Measurements from ENCODE around the gene ATP10B. TPM values are rescaled to one million over a fixed set of nuclear protein-coding genes. Genes with fewer than 3 reads are reported as not detected.

ATP10B gene
- total RNA-seq, 2 experiments from 2014 or later: not detected

DNA sequence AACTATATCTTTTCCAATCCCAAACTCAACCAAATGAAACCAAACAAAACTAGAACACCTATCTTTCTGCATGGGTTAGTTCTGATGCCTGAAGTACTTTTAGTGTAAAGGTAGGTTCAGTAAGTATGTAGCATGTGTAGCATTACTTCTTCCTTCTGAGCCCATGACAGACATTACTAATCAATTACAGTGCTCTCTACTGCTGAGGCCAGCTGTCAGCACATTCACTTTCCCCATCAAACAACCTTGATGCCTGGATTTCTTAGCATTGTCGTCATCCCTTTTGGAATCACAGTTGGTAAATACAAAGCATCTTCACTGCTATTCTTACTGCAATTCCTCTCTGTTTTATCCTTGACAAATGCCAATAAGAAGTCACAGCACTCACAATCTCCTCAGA, 327.2 kb downstream of the ATP10B start:
- H3K4me1 ChIP-seq (ENCODE audit: insufficient read depth, low read length, poor library complexity, severe bottlenecking): no peaks in the 10 kb centered on the region
- no peaks in the 10 kb centered on the region for H3K9me3 ChIP-seq (ENCODE audit: low read length)
- intact Hi-C loops (cut with micrococcal nuclease; ENCODE audit: unreplicated experiment): no loop called here
- H3K4me3 ChIP-seq (ENCODE audit: low read depth, low read length, poor library complexity, severe bottlenecking): no peak overlapping the region
- no peak for DNase-seq (ENCODE audit: low spot score)
- H3K4me2 ChIP-seq (ENCODE audit: low read length): no peak overlapping the region
- H4K20me1 ChIP-seq (ENCODE audit: insufficient read depth, low read length): no peaks in the 10 kb centered on the region
- CTCF ChIA-PET (ENCODE audit: unreplicated experiment): no interaction called here
- no peak overlapping the region for H3K27ac ChIP-seq (ENCODE audit: low read depth, low read length, poor library complexity, severe bottlenecking)
- TF ChIP-seq, protein P1, sequence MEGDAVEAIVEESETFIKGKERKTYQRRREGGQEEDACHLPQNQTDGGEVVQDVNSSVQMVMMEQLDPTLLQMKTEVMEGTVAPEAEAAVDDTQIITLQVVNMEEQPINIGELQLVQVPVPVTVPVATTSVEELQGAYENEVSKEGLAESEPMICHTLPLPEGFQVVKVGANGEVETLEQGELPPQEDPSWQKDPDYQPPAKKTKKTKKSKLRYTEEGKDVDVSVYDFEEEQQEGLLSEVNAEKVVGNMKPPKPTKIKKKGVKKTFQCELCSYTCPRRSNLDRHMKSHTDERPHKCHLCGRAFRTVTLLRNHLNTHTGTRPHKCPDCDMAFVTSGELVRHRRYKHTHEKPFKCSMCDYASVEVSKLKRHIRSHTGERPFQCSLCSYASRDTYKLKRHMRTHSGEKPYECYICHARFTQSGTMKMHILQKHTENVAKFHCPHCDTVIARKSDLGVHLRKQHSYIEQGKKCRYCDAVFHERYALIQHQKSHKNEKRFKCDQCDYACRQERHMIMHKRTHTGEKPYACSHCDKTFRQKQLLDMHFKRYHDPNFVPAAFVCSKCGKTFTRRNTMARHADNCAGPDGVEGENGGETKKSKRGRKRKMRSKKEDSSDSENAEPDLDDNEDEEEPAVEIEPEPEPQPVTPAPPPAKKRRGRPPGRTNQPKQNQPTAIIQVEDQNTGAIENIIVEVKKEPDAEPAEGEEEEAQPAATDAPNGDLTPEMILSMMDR (conservative IDR thresholded peaks at IDR 0.05; ENCODE audit: low read length): no peak
- TF ChIP-seq EZH2phosphoT487 (IDR thresholded peaks at IDR 0.05; ENCODE audit: borderline replicate concordance, low read depth, low read length): no peak
- no peaks in the 10 kb centered on the region for H3K36me3 ChIP-seq (ENCODE audit: insufficient read depth, low read length)
- no TSS peak for BruUV-seq (replicated peaks)
- no peaks in the 10 kb centered on the region for H3K9me2 ChIP-seq (ENCODE audit: insufficient read depth, low read length)
- no peak overlapping the region for H2AFZ ChIP-seq (ENCODE audit: low read length)
- POLR2A ChIA-PET: no interaction called here
- H3K79me2 ChIP-seq (ENCODE audit: insufficient read depth, low read depth, low read length): no peaks in the 10 kb centered on the region

DNA sequence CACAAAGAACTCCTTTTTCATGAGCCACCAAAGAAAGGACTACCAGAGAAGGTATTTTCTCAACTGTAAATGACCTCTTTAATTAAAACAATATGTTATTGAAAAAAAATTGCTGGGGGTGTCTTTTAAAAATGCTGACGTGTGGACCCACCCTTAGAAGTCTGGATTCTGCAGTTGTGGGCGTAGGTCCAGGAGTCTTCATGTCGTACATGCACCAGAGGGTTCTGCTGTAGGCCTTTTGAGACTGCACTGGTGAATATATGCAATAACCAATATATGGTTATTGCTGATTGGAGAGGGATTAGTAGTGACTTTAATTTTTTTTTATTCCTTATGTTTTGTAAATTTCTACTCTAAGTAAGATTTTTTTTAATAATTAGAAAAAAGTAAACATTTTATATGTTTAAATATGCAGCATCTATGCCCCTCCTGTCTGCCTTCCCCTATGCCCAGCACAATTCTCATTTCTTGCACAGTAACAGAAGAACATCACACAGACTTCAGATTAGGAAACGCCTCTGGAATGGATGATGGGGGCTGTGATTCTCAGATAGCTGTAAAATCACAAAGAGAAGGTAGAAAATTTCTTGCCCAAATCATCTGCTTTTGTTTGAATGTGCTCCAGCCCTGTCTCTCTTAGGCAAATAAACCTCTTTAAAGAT, 328.4 kb downstream of the ATP10B start:
- no peaks in the 10 kb centered on the region for H4K20me1 ChIP-seq (ENCODE audit: insufficient read depth, low read length)
- CTCF ChIA-PET (ENCODE audit: unreplicated experiment): no interaction called here
- no peaks in the 10 kb centered on the region for H3K9me2 ChIP-seq (ENCODE audit: insufficient read depth, low read length)

GRCh38 chr5:160521392-160521663, 330.7 kb downstream of the ATP10B start:
- ChIA-PET CTCF (ENCODE audit: unreplicated experiment) (no interaction called here), POLR2A (no interaction called here)
- intact Hi-C loops (cut with micrococcal nuclease; ENCODE audit: unreplicated experiment): no loop called here

More for the DNA sequence above, 328.4 kb downstream of the ATP10B start:
- no peaks in the 10 kb centered on the region for H3K4me1 ChIP-seq (ENCODE audit: insufficient read depth, low read length, poor library complexity, severe bottlenecking)
- H3K4me2 ChIP-seq (ENCODE audit: low read length): no peak overlapping the region
- H3K36me3 ChIP-seq (ENCODE audit: insufficient read depth, low read length): no peaks in the 10 kb centered on the region
- intact Hi-C loops (cut with micrococcal nuclease; ENCODE audit: unreplicated experiment): no loop called here
- POLR2A ChIA-PET: no interaction called here
- DNase-seq (ENCODE audit: low spot score): no peak
- H2AFZ ChIP-seq (ENCODE audit: low read length): no peak overlapping the region
- no peak overlapping the region for H3K4me3 ChIP-seq (ENCODE audit: low read depth, low read length, poor library complexity, severe bottlenecking)
- no TSS peak for BruUV-seq (replicated peaks)
- H3K9me3 ChIP-seq (ENCODE audit: low read length): no peaks in the 10 kb centered on the region
- no peak overlapping the region for H3K27ac ChIP-seq (ENCODE audit: low read depth, low read length, poor library complexity, severe bottlenecking)
- no peaks in the 10 kb centered on the region for H3K79me2 ChIP-seq (ENCODE audit: insufficient read depth, low read depth, low read length)
- TF ChIP-seq EZH2phosphoT487 (IDR thresholded peaks at IDR 0.05; ENCODE audit: borderline replicate concordance, low read depth, low read length): no peak
- TF ChIP-seq, protein P1 (conservative IDR thresholded peaks at IDR 0.05; ENCODE audit: low read length): no peak

More at GRCh38 chr5:160521392-160521663, 330.7 kb downstream of the ATP10B start:
- DNase-seq (ENCODE audit: low spot score): no peak
- TF ChIP-seq EZH2phosphoT487 (IDR thresholded peaks at IDR 0.05; ENCODE audit: borderline replicate concordance, low read depth, low read length): no peak
- Histone ChIP-seq H3K4me3 (ENCODE audit: low read depth, low read length, poor library complexity, severe bottlenecking) (no peak overlapping the region), H4K20me1 (ENCODE audit: insufficient read depth, low read length) (no peaks in the 10 kb centered on the region), H3K4me2 (ENCODE audit: low read length) (no peak overlapping the region), H3K36me3 (ENCODE audit: insufficient read depth, low read length) (no peaks in the 10 kb centered on the region), H3K4me1 (ENCODE audit: insufficient read depth, low read length, poor library complexity, severe bottlenecking) (no peaks in the 10 kb centered on the region), H3K27ac (ENCODE audit: low read depth, low read length, poor library complexity, severe bottlenecking) (no peak overlapping the region), H3K9me3 (ENCODE audit: low read length) (no peaks in the 10 kb centered on the region), H3K9me2 (ENCODE audit: insufficient read depth, low read length) (no peaks in the 10 kb centered on the region), H3K79me2 (ENCODE audit: insufficient read depth, low read depth, low read length) (no peaks in the 10 kb centered on the region), H2AFZ (ENCODE audit: low read length) (no peak overlapping the region)
- BruUV-seq (replicated peaks): no TSS peak
